ENCODE measurements around the gene GGT5.
"Not testable (repeated sequence)": the region's sequence is repeated elsewhere in the genome, so short reads cannot be mapped to it uniquely, and the experiment has no call there.

Gene GGT5

GRCh38 chr22:24205438-24206195 lies 39.3 kb downstream of the GGT5 start:
- no peak for DNase-seq

GRCh38 chr22:24203856-24204255 lies 41.0 kb downstream of the GGT5 start:
- DNase-seq: not testable (repeated sequence)

GRCh38 chr22:24201681-24202614 lies 42.9 kb downstream of the GGT5 start:
- DNase-seq: no peak

GRCh38 chr22:24200619-24201212 lies 44.2 kb downstream of the GGT5 start:
- DNase-seq: no peak

- DNase-seq: no peak
Measured at GRCh38 chr22:24198682-24199052, 46.2 kb downstream of the GGT5 start.

GRCh38 chr22:24191893-24192292 lies 53.0 kb downstream of the GGT5 start:
- DNase-seq: no peak

GRCh38 chr22:24191381-24191841 lies 53.5 kb downstream of the GGT5 start:
- DNase-seq: no peak

- no peak for DNase-seq
Measured at GRCh38 chr22:24190596-24191208, 54.2 kb downstream of the GGT5 start.

- no peak for DNase-seq
Measured at GRCh38 chr22:24190159-24190540, 54.7 kb downstream of the GGT5 start.

GRCh38 chr22:24189249-24190158 lies 55.4 kb downstream of the GGT5 start:
- DNase-seq: peak in 25 of 58 donors; percentile 5 to 51 (median 28)

GRCh38 chr22:24188705-24189248 lies 56.1 kb downstream of the GGT5 start:
- no peak for DNase-seq

- DNase-seq: no peak
Measured at GRCh38 chr22:24187731-24188644, 56.9 kb downstream of the GGT5 start.

- no peak for DNase-seq
Measured at GRCh38 chr22:24186892-24187670, 57.8 kb downstream of the GGT5 start.

- DNase-seq: no peak
Measured at GRCh38 chr22:24186352-24186740, 58.5 kb downstream of the GGT5 start.

- DNase-seq: no peak
Measured at GRCh38 chr22:24185501-24186351, 59.2 kb downstream of the GGT5 start.

GRCh38 chr22:24185001-24185500 lies 59.8 kb downstream of the GGT5 start:
- no peak for DNase-seq

Data from anterior cingulate cortex (tissue), 58 donors.